ENCODE measurements around the gene ENPP7. TPM values are rescaled to one million over a fixed set of nuclear protein-coding genes. Genes with fewer than 3 reads are reported as not detected.

ENPP7 gene
- total and polyA plus RNA-seq, 8 donors = 5.0 TPM; not detected in 7

GRCh38 chr17:79711715-79712305 lies 18.9 kb upstream of the ENPP7 start:
- intact Hi-C loops (cut with DNase I; ENCODE audit: low total_unique reads) = no loop called here
- WGBS, 5 donors = 74 to 90% (median 86%) methylated on average over 20 of the region's 20 CpGs

GRCh38 chr17:79713391-79713790 lies 17.4 kb upstream of the ENPP7 start:
- 77 to 92% (median 85%) methylated on average over 14 of the region's 14 CpGs for WGBS, 5 donors
- Histone ChIP-seq H3K27ac (no peak overlapping the region), H3K36me3 (no peaks in the 10 kb centered on the region), H3K4me3 (no peak overlapping the region), H3K4me1 (peaks cover 0 to 8% (median 3%) of the 10 kb centered on the region in 4 donors), H3K27me3 (peaks cover 0 to 46% (median 7%) of the 10 kb centered on the region in 3 donors), H3K9me3 (no peaks in the 10 kb centered on the region)
- no peak for DNase-seq
- TF ChIP-seq POLR2AphosphoS5 (IDR thresholded peaks at IDR 0.05) (no peak), EP300 (IDR thresholded peaks at IDR 0.05) (no peak), CTCF (IDR thresholded peaks at IDR 0.05) (no peak), POLR2A (IDR thresholded peaks at IDR 0.05) (no peak)
- intact Hi-C loops (cut with DNase I; ENCODE audit: low total_unique reads) = no loop called here

More at GRCh38 chr17:79711715-79712305, 18.9 kb upstream of the ENPP7 start:
- Histone ChIP-seq H3K27me3 (peaks cover 0 to 54% (median 9%) of the 10 kb centered on the region in 3 donors), H3K4me1 (peaks cover 0 to 10% (median 9%) of the 10 kb centered on the region in 4 donors), H3K9me3 (no peaks in the 10 kb centered on the region), H3K36me3 (no peaks in the 10 kb centered on the region), H3K27ac (no peak overlapping the region), H3K4me3 (no peak overlapping the region)
- no peak for TF ChIP-seq POLR2AphosphoS5 (IDR thresholded peaks at IDR 0.05)
- TF ChIP-seq EP300 (IDR thresholded peaks at IDR 0.05) = no peak
- TF ChIP-seq POLR2A (IDR thresholded peaks at IDR 0.05) = no peak
- no peak for TF ChIP-seq CTCF (IDR thresholded peaks at IDR 0.05)
- no peak for DNase-seq

GRCh38 chr17:79714176-79715097 lies 16.3 kb upstream of the ENPP7 start:
- H3K27me3 ChIP-seq = peaks cover 0 to 45% (median 7%) of the 10 kb centered on the region in 3 donors
- no peaks in the 10 kb centered on the region for H3K36me3 ChIP-seq
- H3K9me3 ChIP-seq = no peaks in the 10 kb centered on the region
- no peak overlapping the region for H3K4me3 ChIP-seq
- WGBS, 5 donors = 76 to 82% (median 78%) methylated on average over 27 to 30 of the region's 30 CpGs
- H3K4me1 ChIP-seq = peaks cover 0 to 6% (median 0%) of the 10 kb centered on the region in 4 donors
- H3K27ac ChIP-seq = no peak overlapping the region
- DNase-seq = no peak
- intact Hi-C loops (cut with DNase I; ENCODE audit: low total_unique reads) = no loop called here
- no peak for TF ChIP-seq EP300 (IDR thresholded peaks at IDR 0.05)
- no peak for TF ChIP-seq CTCF (IDR thresholded peaks at IDR 0.05)
- TF ChIP-seq POLR2AphosphoS5 (IDR thresholded peaks at IDR 0.05) = no peak
- no peak for TF ChIP-seq POLR2A (IDR thresholded peaks at IDR 0.05)

GRCh38 chr17:79715098-79715942 lies 15.4 kb upstream of the ENPP7 start:
- Histone ChIP-seq H3K4me1 (peaks cover 0 to 6% (median 0%) of the 10 kb centered on the region in 4 donors), H3K4me3 (no peak overlapping the region), H3K36me3 (no peaks in the 10 kb centered on the region), H3K27me3 (peaks cover 0 to 45% (median 7%) of the 10 kb centered on the region in 3 donors), H3K9me3 (no peaks in the 10 kb centered on the region), H3K27ac (no peak overlapping the region)
- DNase-seq = peak; percentile 32 to 77
- no peak for TF ChIP-seq CTCF (IDR thresholded peaks at IDR 0.05)
- no peak for TF ChIP-seq POLR2AphosphoS5 (IDR thresholded peaks at IDR 0.05)
- TF ChIP-seq EP300 (IDR thresholded peaks at IDR 0.05) = no peak
- TF ChIP-seq POLR2A (IDR thresholded peaks at IDR 0.05) = no peak
- WGBS, 5 donors = 30 to 59% (median 32%) methylated on average over 7 to 16 of the region's 16 CpGs
- intact Hi-C loops (cut with DNase I; ENCODE audit: low total_unique reads) = no loop called here

All from stomach (tissue), 9 donors.